GM03348 (cell line): ENCODE data around the gene SP3.

ENCODE experiments used
- DNase-seq: peaks from one replicate; pipeline ENCODE4 v3.0.0; 2012; ENCODE audit warnings: low spot score

The SP3 gene

DNA sequence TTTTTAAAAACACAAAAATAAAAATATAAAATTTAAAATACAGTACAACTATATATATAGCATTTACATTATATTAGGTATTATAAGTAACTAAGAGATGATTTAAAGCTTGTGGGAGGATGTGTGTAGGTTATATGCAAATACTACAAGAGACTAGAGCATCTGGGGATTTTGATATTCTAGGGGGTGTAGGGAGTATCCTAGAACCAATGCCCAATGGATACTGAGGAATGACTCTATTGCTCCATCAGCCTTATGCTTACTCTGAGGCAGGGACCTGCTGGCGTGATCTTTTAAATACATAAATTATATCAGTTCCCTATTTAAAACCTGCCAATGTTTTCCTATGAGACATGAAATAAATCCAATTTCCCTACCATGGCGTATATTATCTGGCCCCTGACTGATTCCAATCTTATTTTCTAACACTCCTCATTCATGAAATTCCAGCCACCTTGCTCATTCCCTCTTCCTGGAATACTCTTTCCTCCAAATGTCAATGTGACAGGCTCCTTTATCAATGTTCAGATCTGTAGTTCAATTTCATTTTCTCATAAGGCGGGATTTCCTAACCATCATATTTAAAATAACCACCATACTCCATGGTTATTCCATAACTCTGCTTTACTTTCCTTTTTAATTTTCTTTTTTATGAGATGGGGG lies 22.2 kb downstream of the SP3 start:
- DNase-seq, result no peak

DNA sequence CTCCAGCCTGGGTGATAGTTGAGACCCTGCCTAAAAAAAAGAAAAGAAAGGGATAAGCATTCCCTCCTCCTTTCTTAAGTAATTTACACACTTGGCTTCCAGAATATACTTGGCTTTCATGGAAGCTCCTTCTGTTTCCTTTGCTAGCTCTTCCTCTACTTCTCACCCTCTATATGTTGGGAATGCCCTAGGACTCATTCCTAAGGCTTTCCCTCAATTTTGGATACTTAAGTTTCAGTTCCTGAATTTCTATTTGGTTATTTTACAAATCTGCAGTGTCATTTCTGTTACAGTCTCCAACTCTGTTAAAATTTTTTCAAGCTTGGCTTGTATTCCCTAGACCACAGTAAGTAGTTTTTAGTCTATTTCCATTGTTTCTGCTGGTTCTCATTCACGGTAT lies 23.6 kb downstream of the SP3 start:
- no peak for DNase-seq

DNA sequence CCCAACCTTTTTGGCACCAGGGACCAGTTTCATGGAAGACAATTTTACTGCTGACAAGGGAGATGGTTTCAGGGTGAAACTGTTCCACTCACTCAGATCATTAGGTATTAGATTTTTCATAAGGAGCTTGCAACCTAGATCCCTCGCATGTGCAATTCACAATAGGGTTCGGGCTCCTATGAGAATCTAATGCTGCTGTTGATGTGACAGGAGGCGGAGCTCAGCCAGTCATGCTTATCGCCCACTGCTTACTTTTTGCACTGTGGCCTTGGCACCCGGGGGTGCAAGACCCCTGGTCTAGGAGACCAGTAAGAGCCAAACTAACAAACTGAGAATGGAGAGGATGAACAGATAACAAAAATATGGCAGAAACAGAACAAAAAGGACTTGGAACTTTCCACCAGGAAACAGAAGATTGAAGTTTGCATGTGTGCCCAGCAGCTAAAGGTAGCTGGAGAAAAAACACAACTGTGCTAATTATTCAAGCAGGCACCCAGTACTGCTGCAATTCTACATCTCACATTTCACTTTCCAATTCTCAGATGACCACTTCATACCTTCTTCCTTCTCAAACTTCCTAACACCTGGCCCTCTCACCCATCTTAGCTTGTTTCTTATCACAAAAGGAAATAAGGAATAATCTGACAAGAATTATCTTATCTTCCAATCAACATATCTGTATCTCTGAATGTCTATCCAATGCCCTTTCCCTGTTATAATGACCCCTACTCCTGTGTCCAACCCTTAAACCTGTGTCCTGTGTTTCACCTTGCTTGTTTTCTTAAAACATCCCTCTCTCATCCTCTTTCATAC lies 24.8 kb downstream of the SP3 start:
- DNase-seq, result no peak

GRCh38 chr2:173938700-173939384 lies 26.3 kb downstream of the SP3 start:
- DNase-seq, result no peak

DNA sequence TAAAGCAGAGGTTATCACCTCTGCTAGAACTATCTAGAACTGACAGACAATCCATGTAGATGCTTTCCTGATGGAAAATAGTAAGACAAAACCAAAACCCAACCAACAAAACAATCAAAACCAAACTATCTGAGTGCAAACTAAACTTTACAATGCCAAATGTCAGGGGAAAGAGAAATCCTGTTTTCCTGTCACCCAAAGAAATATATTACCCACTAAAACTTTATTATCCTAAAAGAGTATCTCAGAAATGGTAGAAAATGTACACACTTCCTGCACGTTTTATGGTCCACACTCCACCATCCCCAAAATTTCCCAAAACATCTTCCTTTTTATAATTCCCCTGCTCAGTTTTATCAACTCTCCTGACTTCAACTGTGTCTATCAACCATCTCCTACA lies 29.9 kb downstream of the SP3 start:
- no peak for DNase-seq

GRCh38 chr2:173934895-173935294 lies 30.3 kb downstream of the SP3 start:
- no peak for DNase-seq

DNA sequence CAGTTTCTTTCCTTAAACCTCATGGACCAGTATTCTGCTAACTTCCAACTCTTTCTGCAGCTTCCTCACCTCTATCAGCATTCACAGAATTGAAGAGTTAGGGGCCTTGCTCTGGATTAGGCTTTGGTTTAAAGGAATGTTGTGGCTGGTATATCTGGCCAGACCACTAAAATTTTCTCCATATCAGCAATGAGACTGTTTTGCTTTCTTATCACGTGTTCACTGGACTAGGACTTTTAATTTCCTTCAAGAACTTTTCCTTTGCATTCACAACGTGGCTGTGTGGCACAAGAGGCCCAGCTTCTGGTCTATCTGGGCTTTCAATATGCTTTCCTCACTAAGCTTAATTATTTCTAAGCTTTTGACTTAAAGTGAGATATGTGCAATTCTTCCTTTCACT lies 33.4 kb downstream of the SP3 start:
- no peak for DNase-seq

GRCh38 chr2:173929441-173929840 lies 35.7 kb downstream of the SP3 start:
- no peak for DNase-seq

- DNase-seq, result no peak
Observed at GRCh38 chr2:173926875-173927274, 38.3 kb downstream of the SP3 start.

DNA sequence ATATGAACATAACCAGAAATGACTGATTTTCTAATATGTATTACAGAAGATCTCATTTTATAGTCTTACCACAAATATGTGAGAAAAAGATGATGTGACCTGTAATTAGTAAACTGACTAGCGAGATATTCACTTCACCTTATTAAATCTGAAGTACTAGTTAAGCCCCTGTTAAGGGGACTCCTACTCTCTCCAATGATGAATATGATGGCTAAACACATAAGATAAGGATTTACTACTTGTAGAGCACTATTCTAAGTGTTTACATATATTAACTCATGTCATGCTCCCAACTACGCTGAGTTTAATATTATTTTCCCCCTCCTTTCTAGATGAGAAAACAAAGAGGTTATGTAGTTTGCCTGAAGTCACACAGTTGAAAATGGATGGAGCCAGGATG lies 40.9 kb downstream of the SP3 start:
- no peak for DNase-seq

DNA sequence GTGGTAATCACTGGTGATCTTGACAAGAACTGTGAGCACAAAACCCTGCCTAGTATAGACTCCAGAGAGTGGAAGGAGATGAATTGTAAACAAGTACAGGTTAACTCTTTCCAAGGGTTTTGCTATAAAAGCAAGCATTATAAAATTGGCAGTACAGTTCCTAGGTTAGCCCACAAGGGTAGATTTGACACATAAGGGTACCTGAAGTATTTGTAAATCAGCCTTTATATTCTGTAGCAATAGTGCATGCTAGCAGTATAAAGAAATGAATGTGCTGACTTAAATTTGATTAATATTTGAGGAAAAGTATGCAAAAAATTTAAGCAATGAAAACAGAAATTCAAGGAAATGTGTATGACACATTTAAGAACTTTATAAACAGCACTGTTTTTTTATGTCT lies 42.4 kb downstream of the SP3 start:
- peak; percentile 24 for DNase-seq

DNA sequence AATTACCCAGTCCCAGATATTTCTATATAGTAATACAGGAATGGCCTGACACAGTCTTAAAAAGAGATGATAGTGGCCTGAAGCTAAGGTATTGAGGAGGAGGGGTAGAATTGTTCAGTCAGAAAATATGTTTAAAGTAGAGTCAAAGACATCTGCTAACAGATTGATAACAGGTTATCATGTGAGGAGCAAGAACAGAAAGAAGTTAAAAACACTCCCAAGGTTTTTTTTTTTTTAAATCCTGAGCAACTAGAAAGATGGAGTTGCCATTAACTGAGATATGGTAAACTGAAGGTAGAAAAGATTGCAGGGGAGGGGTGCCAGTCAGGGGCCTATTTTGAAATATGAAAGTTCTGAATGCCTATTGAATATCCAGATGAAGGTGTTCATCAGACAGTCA lies 43.1 kb downstream of the SP3 start:
- no peak for DNase-seq

DNA sequence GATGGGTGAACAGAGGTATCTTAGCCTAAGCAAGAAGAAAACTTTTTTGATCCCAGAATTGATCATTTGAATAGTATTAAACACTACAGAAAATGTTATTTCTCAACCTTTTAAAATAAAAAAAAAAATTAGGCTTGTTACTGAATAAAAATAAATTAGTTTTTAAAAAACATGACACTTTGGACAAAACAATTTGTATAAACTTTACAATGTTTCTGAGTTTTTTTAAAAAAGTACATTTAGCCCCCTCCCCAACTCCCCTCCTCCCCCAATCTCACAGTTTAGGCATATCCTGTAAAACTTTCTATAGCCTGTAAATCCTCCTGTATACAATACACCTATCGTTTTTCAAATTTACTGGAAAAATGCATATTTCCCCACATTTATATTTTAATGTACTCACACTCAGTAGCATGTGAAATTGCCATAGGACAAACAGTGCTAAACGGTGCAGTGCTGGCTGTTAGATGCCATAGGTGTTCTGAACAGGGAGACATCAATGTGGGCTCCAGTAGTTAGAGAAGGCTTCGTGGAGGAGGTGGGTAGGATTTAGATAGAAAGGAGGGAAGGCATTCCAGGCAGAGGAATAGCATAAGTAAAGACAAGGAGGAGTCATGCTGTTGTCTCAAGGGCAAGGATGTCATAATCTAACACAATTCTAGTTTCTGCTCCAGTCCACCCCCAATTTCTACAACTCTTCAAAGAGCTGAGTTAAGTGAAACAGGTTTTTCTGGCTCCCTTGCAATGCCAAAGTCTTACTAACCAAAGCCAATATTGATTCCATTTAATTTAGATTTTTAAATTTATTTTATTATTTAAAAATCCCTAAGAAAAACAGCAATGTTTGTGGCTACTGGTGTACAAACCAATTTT lies 50.9 kb downstream of the SP3 start:
- no peak for DNase-seq

GRCh38 chr2:173909846-173910245 lies 55.3 kb downstream of the SP3 start:
- no peak for DNase-seq

DNA sequence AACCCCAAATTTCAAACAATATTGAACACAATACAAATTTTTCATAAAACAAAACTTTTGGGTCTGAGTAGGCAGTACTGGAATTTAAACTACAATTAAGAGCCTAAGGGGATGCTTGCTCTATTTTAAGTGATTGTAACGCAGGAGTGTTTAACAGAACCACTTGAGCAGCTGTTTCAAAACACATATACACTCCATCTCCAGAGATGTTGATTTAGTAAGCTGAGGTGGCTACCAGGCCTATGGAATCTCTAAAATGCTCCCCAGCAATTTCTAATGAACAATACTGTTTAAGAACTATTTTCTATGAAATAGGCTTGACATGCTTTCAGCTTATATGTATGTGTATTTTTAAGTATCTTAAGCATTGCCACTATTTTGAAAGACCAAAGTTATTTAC lies 58.5 kb downstream of the SP3 start:
- no peak for DNase-seq

DNA sequence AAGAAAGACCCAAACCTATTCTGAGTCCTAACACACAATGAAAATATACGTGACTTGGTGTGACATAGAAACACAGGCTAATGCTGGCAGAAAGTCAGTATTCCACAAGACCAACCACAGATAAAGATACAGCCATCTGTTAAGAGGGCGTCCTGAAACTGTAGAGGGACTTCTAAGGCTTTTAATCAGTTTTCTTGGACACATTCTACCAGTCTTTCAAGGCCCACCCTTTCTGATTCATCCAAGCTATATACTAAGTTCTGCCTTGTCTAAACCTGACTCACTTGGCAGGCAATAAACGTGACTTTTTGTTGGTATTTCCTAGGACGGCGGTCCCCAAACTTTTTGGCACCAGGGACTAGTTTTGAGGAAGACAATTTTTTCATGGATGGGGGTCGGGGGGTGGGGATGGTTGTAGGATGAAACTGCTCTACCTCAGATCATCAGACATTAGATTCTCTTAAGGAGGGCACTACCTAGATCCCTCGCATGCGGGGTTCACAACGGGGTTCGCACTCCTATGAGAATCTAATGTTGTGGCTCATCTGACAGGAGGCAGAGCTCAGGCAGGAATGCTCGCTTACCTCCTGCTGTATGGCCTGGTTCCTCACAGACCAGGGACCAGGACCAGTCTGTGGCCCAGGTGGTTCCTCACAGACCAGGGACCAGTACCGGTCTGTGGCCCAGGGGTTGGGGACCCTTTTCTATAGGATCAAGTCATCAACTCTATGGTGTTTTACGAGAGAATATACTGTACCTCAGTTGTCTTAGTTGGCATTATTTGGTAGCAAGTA lies 61.4 kb downstream of the SP3 start:
- DNase-seq, result no peak

GRCh38 chr2:173898996-173899395 lies 66.2 kb downstream of the SP3 start:
- no peak for DNase-seq

DNA sequence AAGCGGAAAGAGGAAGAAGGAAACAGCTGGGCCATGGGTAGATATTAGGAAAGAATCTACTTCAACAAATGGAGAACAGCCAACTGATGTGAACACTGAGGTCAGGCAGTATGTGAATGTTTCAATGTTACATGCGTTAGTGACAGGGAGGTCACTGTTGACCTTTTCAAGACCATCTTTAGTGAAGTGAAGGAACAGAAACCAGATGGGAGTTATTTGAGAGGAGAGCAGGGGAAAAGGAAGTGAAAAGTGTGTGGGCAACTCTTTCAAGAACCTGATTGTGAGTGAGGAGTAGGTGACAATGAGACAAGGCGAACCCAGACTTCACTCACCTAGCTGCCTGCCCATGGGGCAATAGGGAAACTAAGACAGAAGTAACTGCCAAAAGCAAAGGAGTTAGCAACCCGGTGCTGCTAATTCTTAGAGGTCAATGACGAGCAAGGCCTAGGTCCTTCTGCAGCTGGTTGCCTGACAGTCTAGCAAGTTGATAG lies 67.0 kb downstream of the SP3 start:
- DNase-seq, result no peak

DNA sequence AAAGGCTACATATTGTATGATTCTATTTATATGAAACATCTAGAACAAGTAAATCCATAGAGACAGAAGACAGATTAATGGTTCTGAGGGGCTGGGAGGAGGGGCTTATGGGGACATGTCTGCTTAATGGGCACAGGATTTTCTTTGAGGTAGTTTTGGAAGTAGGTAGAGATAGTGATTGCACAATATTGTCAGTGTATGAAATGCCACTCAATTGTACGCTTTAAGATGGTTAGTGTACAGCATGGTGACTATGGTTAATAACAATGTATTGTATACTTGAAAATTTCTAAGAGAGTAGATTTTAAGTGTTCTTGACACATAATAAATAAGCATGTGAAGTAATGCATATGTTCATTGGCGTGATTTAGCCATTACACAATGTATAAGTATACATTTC lies 68.4 kb downstream of the SP3 start:
- DNase-seq, result no peak

DNA sequence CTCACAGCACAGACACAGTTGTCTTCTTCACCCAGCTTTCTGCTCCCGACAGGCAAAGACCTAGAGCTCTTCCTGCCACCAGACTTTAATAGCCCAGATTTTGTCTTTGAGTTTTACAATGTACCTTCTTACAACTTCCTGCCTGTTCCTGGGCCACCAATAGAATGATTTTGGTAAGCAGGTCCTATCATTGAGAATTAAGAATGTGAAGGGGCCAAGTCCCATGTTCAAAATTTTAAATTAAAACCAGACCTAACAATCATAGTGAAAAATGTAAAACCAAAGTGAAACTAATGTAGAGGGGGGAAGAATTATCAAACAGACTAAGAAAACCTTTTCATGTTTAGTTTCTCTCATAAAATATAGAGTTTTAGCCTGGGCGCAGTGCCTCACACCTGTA lies 72.8 kb downstream of the SP3 start:
- no peak for DNase-seq

- no peak for DNase-seq
Observed at GRCh38 chr2:173891315-173892037, 73.7 kb downstream of the SP3 start.
